ENCODE results near the gene ARL15. TPM values are rescaled to one million over a fixed set of nuclear protein-coding genes. Genes with fewer than 3 reads are reported as not detected.
A peak's percentile ranks its signal among the peaks of the same experiment; 100 is the strongest.

Gene ARL15
- total RNA-seq, 1 experiment from 2014 or later = 0.50 TPM

DNA sequence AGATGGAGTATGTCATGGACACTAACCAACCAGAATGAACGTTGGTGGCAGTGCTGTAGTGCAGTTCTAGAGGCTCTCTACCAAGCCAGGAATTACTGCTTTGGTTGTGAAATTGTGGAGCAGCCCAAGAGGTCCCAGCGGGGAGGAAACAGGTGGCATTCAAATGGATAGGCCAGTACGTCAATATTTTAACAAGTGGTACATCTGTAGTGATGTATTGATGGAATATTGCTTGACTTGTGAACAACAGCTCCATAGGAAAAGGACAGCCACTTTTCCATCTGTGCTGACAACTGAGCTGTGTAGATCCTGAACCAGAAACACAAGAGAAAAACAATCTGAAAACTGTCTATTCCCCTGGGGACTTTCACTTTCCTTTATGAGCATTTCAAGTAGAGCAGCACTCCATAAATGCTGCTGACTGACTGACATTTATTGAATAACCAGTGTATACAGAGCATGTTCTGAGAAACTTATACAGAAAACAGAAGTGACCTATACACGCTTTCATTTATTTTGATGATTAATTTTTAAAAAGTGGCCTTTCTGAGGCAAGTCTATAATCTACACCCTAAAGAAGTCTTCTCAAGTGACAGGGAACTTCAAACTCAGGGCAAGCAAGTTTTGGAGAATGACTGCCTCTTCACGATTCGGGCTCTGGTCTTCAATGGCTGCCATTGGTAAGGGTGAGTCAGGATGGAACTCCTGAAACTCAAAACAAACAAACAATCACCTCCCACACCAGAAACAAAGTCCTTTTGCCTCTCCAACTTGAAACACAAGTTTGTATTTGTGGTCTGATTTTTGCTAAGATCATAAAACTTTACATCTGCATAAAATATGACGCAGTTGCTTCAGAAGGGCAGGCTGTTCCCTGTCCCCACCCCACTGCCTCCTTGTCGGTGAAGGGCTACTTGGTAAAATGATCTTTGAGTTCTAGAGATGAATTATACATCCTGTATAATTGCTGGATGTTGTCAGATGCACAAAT is 387.6 kb downstream of the ARL15 start:
- DNase-seq = no peak
- Histone ChIP-seq H3K27me3 (ENCODE audit: insufficient read depth, low read depth) (no peaks in the 10 kb centered on the region), H3K9me3 (ENCODE audit: insufficient read depth, low read depth) (no peaks in the 10 kb centered on the region), H3K36me3 (ENCODE audit: low read depth) (no peaks in the 10 kb centered on the region), H2AFZ (no peak overlapping the region), H4K20me1 (ENCODE audit: insufficient read depth) (no peaks in the 10 kb centered on the region), H3K9me2 (ENCODE audit: insufficient read depth) (no peaks in the 10 kb centered on the region), H3K4me1 (replicated peaks; ENCODE audit: insufficient read depth) (no peaks in the 10 kb centered on the region), H3F3A (ENCODE audit: insufficient read depth, low read depth) (no peaks in the 10 kb centered on the region), H3K27ac (no peak overlapping the region), H3K4me2 (no peak overlapping the region), H3K79me2 (ENCODE audit: low read depth) (no peaks in the 10 kb centered on the region), H3K4me3 (no peak overlapping the region)
- intact Hi-C loops (cut with micrococcal nuclease; ENCODE audit: unreplicated experiment) = no loop called here
- CTCF ChIA-PET = no interaction called here
- BruUV-seq (replicated peaks) = no TSS peak
- POLR2A ChIA-PET (ENCODE audit: unreplicated experiment) = no interaction called here
- TF ChIP-seq, protein P1, sequence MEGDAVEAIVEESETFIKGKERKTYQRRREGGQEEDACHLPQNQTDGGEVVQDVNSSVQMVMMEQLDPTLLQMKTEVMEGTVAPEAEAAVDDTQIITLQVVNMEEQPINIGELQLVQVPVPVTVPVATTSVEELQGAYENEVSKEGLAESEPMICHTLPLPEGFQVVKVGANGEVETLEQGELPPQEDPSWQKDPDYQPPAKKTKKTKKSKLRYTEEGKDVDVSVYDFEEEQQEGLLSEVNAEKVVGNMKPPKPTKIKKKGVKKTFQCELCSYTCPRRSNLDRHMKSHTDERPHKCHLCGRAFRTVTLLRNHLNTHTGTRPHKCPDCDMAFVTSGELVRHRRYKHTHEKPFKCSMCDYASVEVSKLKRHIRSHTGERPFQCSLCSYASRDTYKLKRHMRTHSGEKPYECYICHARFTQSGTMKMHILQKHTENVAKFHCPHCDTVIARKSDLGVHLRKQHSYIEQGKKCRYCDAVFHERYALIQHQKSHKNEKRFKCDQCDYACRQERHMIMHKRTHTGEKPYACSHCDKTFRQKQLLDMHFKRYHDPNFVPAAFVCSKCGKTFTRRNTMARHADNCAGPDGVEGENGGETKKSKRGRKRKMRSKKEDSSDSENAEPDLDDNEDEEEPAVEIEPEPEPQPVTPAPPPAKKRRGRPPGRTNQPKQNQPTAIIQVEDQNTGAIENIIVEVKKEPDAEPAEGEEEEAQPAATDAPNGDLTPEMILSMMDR (conservative IDR thresholded peaks at IDR 0.05) = no peak

DNA sequence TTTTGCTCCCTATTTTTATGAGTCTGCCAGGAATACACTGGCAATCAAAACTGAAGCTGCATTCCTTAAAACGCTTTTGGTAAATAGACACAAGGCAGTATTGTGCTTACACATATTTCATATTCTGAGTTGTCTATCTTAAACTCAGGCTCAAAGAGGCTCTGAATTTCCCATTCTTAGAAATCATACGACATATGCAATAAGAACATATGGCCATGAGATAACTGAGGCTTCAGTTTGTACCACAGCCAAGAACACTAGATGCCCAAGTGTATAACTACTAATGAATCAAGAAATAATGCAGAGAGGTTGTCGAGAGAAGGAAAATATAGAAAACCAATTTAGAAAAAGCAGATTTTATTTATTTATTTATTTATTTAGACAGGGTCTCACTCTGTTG is 392.5 kb downstream of the ARL15 start:
- DNase-seq = no peak
- Histone ChIP-seq H3K9me2 (ENCODE audit: insufficient read depth) (no peaks in the 10 kb centered on the region), H4K20me1 (ENCODE audit: insufficient read depth) (no peaks in the 10 kb centered on the region), H3K79me2 (ENCODE audit: low read depth) (no peaks in the 10 kb centered on the region), H3K9me3 (ENCODE audit: insufficient read depth, low read depth) (no peaks in the 10 kb centered on the region), H3K4me1 (replicated peaks; ENCODE audit: insufficient read depth) (no peaks in the 10 kb centered on the region), H3K4me3 (no peak overlapping the region), H3K4me2 (no peak overlapping the region), H3F3A (ENCODE audit: insufficient read depth, low read depth) (no peaks in the 10 kb centered on the region), H3K27ac (no peak overlapping the region), H3K27me3 (ENCODE audit: insufficient read depth, low read depth) (no peaks in the 10 kb centered on the region), H3K36me3 (ENCODE audit: low read depth) (no peaks in the 10 kb centered on the region), H2AFZ (no peak overlapping the region)
- intact Hi-C loops (cut with micrococcal nuclease; ENCODE audit: unreplicated experiment) = no loop called here
- ChIA-PET CTCF (no interaction called here), POLR2A (ENCODE audit: unreplicated experiment) (no interaction called here)
- no peak for TF ChIP-seq EZH2 (IDR thresholded peaks at IDR 0.05; ENCODE audit: low read depth)
- TF ChIP-seq, protein P1 (conservative IDR thresholded peaks at IDR 0.05) = no peak
- BruUV-seq (replicated peaks) = no TSS peak

DNA sequence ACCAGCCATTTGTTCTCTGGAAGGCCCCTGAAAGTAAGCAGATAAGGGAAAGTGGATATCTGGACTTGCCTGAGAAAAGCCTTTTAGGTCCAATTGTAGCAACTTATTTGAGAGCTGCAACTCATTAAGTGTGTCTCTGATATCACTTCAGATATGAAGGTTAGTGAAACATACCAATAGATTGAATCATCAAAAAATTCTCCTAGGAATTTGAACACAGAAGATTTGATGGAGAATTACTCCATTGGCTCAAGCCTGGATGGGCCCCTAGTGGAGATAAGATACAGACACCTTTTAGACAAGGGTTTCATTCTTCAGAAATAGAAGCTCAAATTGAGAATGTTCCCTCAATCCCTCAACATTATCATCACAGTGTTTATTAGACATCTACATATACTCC is 393.3 kb downstream of the ARL15 start:
- Histone ChIP-seq H3K79me2 (ENCODE audit: low read depth) (no peaks in the 10 kb centered on the region), H3K27me3 (ENCODE audit: insufficient read depth, low read depth) (no peaks in the 10 kb centered on the region), H3F3A (ENCODE audit: insufficient read depth, low read depth) (no peaks in the 10 kb centered on the region), H3K9me3 (ENCODE audit: insufficient read depth, low read depth) (no peaks in the 10 kb centered on the region), H2AFZ (no peak overlapping the region), H3K36me3 (ENCODE audit: low read depth) (no peaks in the 10 kb centered on the region), H4K20me1 (ENCODE audit: insufficient read depth) (no peaks in the 10 kb centered on the region), H3K4me3 (no peak overlapping the region), H3K27ac (no peak overlapping the region), H3K9me2 (ENCODE audit: insufficient read depth) (no peaks in the 10 kb centered on the region), H3K4me2 (no peak overlapping the region), H3K4me1 (replicated peaks; ENCODE audit: insufficient read depth) (no peaks in the 10 kb centered on the region)
- POLR2A ChIA-PET (ENCODE audit: unreplicated experiment) = no interaction called here
- no peak for TF ChIP-seq EZH2 (IDR thresholded peaks at IDR 0.05; ENCODE audit: low read depth)
- TF ChIP-seq, protein P1 (conservative IDR thresholded peaks at IDR 0.05) = peak; percentile 35; the same call in 1 of the 2 replicates
- DNase-seq = no peak
- no TSS peak for BruUV-seq (replicated peaks)
- CTCF ChIA-PET = no interaction called here
- intact Hi-C loops (cut with micrococcal nuclease; ENCODE audit: unreplicated experiment) = no loop called here
